ENCODE data around the gene MACROD2.

Gene MACROD2

GRCh38 chr20:14062786-14063185, 67.5 kb downstream of the MACROD2 start:
- no peak for DNase-seq (ENCODE audit: low spot score)

DNA sequence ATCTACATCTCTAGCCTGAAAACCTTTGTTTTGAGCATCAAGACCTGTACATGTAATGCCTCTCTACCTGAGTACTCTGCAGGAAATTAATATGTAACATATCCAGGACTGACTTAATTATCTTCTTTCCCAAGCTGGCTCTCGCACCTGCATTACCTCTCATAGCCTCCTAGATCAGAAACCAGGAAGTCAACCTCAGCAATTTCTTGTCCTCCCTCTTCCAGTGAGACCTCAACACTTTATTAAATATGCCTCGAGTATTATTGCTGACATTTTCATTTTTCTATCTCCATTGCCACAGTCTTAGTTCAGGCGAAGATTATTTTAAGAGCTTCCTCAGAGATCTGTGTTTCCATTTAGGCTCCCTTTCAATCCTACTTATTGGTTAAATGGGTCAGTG, 69.0 kb downstream of the MACROD2 start:
- no peak for DNase-seq (ENCODE audit: low spot score)

- no peak for DNase-seq (ENCODE audit: low spot score)
Observed at GRCh38 chr20:14064921-14065320, 69.6 kb downstream of the MACROD2 start.

DNA sequence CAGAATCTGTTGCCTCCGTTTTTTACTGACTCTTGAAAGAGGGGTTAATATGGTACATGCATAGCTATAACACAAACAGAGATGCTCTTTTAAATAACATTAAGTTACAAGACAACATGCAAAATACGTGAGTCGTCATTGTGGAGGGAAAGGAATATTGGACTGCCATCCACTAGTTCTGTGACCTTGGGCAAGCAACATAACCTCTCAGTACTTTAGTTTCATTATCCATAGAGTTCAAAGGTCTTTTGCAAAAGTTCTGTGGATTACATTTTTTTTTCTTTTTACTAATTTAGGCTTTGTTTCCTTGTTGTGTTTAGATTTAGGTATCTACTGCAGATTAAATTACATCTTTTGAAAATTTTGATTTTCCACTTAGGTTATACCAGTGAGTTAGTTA, 70.5 kb downstream of the MACROD2 start:
- no peak for DNase-seq (ENCODE audit: low spot score)

- no peak for DNase-seq (ENCODE audit: low spot score)
Observed at GRCh38 chr20:14067603-14068002, 72.3 kb downstream of the MACROD2 start.

DNA sequence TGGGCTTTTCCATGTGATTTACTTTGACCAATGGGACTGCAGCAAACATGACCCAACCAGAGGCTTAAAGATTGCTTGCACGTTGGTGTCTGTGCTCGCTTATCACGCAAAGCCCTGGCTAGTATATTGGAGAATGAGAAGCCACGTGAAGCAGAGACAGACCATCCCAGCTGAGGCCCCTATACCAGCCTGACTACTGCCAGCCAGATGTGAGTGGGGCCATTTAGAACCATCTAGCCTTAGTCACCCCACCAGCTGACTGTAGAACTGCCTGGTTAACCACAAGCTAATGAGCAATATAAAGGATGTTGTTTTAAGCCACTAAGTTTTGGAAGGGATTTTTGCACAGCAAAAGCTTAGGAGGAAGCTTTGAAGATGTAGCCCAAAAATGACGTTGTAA, 74.5 kb downstream of the MACROD2 start:
- DNase-seq (ENCODE audit: low spot score): no peak

DNA sequence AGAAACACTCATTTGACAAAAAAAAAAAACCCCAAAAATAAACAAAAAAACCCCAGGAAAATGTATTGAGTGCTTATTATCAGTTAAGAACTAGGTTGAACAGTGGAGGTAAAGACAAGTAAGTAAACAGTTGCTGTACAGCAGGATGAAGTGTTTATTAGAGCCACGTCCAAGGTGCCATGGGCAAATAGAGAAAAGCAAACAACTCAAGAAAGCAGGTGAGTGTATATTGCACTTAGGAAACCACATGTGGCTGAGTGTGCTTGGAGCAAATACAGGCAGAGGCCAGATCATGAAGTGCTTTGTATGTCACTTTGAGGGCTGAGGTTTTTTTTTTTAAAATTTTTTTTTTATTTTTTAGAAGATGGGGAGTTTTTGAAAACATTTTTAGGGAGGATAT, 98.3 kb downstream of the MACROD2 start:
- no peak for DNase-seq (ENCODE audit: low spot score)

DNA sequence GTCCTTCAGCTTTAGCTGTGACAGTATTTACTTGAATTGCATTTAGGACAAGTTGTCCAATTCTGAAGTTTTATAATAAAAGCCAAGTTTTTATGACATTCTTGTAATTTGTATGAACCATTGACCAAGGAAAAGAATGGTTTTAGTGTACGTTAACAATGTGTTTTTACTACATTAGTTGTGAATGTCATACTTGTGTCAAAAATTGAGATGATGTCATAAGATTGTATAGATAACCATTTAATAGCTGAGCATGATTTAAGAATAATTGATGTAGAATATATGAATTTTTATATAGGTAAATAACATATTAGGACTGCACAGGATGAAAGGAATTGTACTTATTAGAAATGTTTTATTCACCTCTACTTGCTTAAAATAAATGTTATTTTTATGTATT, 102.9 kb downstream of the MACROD2 start:
- DNase-seq (ENCODE audit: low spot score): no peak

DNA sequence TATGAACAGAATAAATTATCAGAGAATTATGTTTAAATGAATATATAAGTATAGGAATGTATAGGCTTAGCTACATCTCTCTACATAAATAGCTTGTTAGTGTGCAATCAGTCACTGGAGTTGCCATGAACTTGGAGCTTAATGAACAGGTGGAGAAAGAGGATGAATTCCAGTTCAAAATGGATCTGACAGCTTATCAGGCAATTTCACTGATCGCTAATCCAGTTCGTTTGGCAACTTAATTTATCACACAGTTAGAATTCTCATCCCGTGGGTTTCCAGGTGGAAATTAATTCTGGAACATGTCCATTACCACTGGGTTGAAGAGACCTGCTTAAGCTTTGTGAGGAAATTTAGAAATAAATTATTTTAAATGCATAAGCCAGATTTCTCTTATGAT, 118.1 kb downstream of the MACROD2 start:
- no peak for DNase-seq (ENCODE audit: low spot score)

- DNase-seq (ENCODE audit: low spot score): no peak
Observed at GRCh38 chr20:14114065-14114704, 118.9 kb downstream of the MACROD2 start.

DNA sequence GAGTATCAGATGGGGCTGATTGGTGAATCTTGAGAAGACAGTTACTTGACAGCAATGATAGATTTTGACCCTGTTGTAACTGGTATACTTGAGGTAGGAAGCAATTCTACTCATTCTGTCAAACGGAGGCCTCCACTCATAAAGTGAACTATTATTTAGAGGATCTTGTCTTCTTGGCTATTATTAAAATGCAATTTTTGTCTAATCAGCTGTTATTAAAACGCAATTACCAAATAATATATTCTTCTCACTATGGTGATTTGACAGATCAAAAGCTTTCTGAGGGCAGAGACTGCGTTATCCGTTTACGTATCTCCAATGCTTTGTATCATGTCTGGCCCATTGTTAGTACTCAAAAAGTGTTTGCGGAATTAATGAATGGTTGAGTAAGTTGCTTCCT, 120.7 kb downstream of the MACROD2 start:
- no peak for DNase-seq (ENCODE audit: low spot score)

- no peak for DNase-seq (ENCODE audit: low spot score)
Observed at GRCh38 chr20:14117768-14118167, 122.5 kb downstream of the MACROD2 start.

DNA sequence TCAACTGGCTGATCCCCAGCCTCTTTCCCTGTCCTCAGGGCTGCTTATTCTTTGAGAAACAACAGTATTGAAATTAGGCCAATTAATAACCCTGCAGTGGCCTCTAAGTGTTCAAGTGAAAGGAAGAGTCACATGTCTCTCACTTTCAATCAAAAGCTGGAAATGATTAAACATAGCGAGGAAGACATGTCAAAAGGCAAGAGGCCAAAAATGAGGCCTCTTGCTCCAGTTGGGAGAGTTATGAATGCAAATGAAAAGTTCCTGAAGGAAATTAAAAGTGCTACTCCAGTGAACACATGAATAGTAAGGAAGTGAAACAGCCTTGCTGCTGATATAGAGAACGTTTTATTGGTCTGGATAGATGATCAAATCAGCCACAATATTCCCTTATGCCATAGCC, 131.5 kb downstream of the MACROD2 start:
- DNase-seq (ENCODE audit: low spot score): no peak

- no peak for DNase-seq (ENCODE audit: low spot score)
Observed at GRCh38 chr20:14127514-14128223, 132.4 kb downstream of the MACROD2 start.

- no peak for DNase-seq (ENCODE audit: low spot score)
Observed at GRCh38 chr20:14134004-14134403, 138.7 kb downstream of the MACROD2 start.

DNA sequence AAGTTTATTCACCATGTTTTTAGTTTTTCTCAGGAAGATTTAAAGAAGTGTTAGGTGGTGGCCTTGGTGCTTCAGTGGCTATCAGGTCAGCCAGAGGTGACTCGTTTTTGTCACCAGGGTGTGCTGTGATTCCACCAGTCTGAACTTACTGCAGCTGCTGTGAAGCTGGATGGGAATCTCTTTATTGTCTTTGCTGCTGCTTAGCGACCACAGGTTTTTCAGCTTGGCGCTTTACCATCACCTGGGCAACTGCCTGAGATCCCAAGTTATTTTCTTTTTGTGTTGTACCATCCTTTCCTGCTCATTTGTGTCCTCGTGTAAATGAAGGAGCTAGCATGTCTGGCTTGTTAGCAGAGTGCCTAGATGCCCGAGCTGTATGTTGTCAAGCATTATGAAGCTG, 146.9 kb downstream of the MACROD2 start:
- DNase-seq (ENCODE audit: low spot score): no peak

- no peak for DNase-seq (ENCODE audit: low spot score)
Observed at GRCh38 chr20:14142964-14143627, 147.8 kb downstream of the MACROD2 start.

DNA sequence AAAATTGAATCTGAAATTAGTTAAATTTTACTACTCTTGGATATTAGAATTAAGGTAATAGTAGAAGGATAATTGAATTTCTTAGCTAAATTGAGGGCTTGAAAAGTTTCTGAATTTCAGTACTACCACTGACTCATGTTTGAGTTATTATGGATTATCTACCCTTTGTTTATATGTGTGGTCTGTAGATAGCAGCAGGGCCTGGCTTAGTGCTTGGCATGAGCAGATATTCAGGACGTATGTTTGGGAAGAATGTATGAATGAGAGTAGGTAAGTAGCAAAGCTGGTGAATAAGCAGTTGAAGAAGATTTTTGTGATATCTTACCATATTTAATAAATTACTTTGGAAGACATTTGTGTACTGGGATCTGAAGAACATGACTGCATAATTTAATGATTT, 152.7 kb downstream of the MACROD2 start:
- no peak for DNase-seq (ENCODE audit: low spot score)

DNA sequence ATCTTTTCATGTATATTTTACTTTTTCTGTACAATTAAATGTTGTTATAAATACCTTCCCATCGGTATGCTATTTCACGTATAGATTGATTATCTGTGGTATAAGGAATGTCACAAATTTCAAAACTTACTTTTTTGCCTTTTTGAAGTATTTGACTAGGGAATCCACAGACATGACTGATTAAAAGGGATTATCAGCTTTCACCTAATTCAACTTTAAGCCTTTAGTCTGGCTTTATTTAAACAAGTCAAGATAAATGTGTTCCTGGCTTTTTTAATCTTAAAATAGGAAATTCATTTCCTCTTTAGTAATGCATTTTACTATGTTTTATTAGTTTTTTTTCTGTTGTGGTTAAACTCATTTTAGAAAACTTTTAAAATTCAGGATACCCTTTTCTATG, 160.0 kb downstream of the MACROD2 start:
- DNase-seq (ENCODE audit: low spot score): no peak

GRCh38 chr20:14178528-14178927, 183.2 kb downstream of the MACROD2 start:
- DNase-seq (ENCODE audit: low spot score): no peak

- DNase-seq (ENCODE audit: low spot score): no peak
Observed at GRCh38 chr20:14178952-14179351, 183.6 kb downstream of the MACROD2 start.

DNA sequence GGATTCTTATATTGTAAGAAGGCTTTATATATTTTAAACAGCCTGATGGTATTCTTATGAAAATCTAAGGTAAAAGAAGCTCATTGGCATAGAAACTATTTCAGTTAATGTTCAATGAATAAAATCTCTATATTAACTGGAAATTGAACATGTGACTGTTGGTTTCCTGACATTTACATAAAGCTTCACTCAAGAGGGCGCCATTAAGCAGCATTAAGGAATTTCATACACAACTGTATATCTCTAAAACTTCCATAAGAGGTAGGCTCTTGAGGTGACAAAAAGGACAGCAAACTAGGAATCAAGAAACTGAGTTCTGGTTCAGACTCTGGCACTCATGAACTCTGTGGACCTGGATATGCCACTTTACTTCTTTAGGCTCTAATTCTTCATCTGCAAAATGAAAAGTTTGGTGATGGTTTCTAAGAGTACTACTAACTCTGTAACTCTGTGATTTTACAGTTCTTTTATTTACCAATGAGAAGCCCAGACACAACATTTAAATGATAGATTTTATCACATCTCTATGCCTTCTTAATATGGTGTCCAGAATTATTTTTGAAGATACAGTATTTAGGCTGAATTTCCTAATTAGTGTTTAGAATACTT, 194.6 kb downstream of the MACROD2 start:
- no peak for DNase-seq (ENCODE audit: low spot score)

GRCh38 chr20:14191559-14191958, 196.2 kb downstream of the MACROD2 start:
- no peak for DNase-seq (ENCODE audit: low spot score)
